Stimulated activated CD4-positive, alpha-beta T cell treated with anti-CD3 and anti-CD28 coated beads, Interleukin-15, amount 100 ng/mL, for 48 hours (primary cell): ENCODE data around the gene ARL5C.
"Not testable (repeated sequence)": the region's sequence is repeated elsewhere in the genome, so short reads cannot be mapped to it uniquely, and the experiment has no call there.

Experiments
- DNase-seq, 2 donors: peaks; one replicate each; pipeline ENCODE4 v3.0.0-alpha.2; 2020; ENCODE audit warnings: low read depth in 2 of 2

The ARL5C gene

DNA sequence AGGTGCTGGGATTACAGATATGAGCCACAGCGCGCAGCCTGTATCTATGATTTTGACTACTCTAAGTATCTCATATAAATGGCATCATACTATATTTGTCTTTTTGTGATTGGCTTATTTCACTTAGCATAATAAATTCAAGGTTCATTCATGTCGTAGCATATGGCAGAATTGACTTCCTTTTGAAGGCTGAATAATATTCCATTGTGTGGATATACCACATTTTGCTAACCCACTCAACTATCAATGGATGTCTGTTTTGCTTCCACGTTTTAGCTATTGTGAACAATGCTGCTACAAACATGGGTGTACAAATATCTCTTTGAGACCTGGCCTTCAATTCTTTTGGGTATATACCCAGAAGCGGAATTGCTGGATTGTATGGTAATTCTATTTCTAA, 24.7 kb downstream of the ARL5C start:
- no peak for DNase-seq

DNA sequence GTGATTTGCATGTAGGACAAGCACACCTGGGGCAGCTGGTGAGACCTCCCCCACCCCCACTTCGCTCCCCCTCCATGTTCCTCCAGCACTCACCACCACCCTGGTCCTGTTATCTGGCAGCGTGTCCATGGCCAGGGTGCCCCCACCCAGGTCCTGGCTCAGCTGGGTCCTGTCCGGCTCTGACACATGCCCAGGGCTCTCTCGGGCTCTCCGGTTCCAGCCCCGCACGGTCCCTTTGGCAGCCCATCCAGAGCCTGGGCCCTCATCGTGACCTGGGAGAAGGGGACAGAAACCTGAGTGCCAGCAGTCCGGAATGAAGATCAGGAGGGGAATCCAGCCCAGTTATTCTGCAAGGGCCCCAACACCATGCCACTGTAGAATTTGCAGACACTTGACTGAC, 26.4 kb downstream of the ARL5C start:
- no peak for DNase-seq

DNA sequence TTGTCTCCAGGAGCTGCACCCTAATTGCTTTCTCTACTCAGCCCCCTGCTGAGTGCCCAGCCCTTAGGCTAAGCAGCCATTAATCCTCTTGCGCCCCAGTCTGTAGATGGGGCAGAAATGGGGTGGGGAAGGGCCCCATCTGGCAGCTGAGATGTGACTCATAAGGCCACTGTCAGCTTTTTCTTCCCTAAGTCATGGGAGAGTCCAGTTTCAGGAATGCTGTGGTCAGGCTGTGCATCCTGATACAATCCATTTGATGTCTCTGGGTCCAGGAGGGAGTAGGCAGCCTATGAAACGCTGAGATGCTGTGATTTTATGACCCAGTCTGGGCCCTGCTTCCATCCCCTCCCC, 26.8 kb downstream of the ARL5C start:
- DNase-seq, result no peak

DNA sequence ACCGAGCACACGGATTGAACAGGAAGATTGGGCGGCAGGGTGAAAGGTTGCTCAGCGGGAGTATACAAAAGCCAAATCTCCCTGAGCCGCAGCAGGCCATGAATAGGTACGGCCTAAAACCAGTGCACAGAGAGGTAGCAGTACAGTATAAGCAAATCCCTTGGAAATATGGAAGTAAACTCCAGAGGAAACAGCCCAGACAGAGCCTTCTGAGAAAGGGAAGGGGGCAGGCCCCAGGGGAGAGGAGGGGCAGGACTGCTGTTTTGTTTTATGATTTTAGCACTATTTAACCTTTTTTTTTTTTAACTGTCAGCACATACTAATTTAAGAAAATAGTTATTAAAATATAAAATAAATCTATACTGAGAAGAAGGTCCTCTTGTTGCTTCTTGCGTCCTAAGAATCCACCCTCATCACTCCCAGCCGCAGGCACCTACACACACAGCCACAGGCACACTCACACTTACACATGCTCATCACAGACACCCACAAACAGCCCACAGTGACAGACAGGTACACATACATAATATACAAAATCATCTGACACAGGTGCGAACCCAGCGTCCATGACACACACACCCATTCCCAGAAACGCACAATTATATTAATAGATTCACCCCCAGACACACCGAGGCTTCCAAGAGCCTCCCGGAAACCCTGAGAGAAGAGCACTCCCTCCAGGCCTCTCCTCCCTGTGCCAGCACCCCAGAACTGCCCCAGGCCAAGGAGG, 27.4 kb downstream of the ARL5C start:
- no peak for DNase-seq

DNA sequence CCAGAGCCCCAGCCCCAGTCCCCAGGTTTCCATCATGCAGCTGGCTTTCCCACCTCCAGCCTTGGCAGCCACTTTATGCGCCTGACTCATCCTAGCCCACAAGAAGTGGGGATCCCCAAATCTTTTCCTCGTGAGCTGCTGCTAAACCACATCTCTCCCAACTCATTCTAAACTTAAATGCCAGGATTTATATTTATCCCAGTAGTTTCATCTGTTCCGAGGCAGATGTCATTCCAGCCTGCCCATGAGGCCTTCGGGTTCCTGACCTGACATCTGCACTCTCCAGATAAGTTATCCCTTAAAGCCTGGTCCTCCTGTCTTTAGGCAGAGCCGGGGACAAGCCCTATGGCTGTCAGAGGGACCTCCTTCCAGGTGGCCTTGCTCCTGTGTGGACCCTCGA, 31.1 kb downstream of the ARL5C start:
- no peak for DNase-seq

DNA sequence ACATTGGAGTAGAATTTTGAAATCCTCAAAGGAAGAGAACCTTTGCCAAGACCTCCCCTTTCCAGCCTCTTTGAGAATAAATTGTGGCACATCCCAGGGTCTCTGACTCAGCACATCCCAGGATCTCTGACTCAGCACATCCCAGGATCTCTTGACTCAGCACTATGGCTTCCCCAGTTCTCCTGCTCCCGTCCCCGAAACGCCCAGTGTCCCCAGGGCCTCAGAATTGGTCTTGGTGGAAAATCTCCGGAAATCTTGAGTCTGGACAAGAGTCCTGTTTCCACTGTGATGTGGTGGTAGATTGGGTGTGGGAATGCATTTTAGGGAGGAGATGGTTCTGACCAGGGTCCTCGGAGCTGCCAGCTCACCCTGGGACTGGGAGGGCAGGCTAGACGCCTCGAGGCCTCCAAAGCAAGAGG, 33.8 kb downstream of the ARL5C start:
- no peak for DNase-seq

DNA sequence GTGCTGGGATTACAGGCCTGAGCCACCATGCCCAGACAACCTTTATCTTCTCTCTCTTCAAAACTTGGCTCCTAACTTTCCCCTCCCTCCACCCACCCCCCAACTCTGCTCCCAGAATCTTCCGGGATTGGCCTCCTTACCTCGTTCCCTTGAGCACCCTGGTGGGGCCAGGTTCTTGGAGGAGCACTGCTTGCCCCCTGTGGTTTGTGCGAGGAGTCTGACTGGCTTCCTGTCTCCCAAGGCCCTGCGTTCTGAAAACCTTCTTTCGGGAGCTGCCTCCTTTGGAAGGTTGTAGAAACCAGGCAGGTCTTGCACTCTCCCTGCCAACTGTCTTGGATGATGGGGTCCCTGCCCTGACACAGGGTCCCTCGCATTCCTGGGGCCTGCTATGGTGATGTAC, 34.3 kb downstream of the ARL5C start:
- DNase-seq, result no peak

DNA sequence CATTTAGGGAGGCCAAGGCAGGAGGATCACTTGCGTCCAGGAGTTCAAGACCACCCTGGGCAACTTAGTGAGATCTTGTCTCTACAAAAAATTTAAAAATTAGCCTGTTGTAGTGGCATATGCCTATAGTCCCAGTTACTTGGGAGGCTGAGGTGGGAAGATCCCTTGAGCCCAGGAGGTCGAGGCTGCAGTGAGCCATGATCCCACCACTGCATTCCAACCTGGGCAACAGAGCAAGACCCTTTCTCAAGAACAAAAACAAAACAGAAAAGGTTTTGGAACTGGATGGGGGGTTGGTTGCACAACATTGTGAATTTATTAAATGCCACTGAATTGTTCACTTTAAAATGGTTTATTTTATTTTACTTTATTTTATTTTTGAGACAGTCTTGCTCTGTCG, 35.8 kb downstream of the ARL5C start:
- no peak for DNase-seq

DNA sequence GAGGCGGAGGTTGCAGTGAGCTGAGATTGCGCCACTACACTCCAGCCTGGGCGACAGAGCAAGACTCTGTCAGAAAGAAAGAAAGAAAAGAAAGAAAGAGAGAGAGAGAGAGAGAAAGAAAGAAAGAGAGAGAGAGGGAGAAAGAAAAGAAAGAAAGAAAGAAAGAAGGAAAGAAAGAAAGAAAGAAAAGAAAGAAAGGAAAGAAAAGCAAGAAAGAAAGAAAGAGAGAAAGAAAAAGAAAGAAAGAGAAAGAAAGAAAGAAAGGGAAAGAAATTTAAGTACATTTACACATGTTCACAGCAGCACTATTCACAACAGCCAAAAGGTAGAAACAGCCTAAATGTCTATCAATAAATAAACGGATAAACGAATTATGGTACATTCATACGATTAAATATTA, 36.4 kb downstream of the ARL5C start:
- not testable (repeated sequence) for DNase-seq

DNA sequence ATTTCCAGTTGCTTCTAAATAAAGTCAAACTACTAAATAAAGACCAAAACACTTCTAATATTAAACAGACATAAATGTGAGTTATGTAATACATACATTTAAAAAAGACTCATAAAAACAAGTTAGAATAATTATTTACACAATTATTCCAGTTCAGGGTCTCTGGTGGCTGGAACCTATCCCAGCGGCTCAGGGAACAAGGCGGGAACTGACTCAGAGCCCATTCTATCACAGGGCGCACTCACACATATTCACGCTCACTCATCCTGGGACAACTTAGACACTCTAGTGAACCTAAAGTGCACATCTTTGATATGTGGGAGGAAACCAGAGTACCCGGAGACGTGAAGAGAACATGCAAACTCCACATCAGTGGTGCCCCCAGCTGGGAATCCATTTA, 39.5 kb downstream of the ARL5C start:
- no peak for DNase-seq

DNA sequence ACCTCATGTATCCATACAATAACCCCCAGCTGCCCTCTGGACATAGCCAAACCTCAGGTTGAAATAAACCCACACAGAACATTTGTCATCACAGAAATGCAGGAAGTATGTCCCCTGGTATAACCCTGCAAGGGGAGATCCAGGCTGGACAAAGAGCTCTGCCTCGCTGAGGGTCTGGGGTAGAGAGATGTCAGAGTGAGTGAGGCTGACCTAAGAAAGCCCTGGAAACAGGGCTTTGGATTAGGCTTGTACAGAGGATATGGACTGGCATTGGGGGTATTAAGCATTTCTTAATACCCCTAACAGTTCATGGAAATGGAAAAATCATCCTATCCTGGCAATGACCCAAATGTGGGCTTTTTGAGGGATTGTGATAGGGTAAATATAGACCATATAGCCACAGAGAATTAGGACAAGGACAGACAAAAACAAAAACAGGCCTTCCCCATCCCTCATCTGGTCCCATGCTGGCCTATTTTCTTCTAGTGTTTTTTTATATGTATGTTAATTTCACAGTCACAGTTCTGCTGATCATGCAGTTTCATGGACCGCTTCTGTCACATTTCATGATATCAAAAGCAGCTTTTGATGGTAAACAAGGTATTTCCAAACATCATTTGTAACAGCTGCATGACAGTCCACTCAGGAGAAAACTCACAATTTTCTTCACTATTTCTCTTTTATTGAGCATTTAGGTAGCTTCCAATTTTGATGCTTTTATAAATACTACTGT, 40.7 kb downstream of the ARL5C start:
- no peak for DNase-seq

DNA sequence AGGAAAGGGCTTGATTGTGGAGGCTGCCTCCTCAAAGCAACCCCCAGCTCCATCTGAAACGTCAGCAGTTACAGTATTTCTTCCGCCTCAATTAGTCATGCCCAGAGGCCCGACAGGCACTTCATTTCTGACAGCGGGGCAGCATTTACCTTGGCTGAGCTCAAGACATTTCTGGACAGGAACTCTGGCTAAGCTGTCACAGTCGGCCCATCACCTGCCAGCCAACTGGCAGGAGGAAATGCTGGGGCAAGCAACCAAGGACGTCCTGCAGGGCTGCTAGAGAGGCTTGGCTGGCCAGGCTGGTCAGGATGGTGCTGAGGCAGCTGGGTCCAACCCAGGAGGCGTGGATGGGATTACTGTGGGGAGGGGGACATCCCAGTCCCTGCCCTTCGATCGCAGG, 42.3 kb downstream of the ARL5C start:
- DNase-seq, result no peak

DNA sequence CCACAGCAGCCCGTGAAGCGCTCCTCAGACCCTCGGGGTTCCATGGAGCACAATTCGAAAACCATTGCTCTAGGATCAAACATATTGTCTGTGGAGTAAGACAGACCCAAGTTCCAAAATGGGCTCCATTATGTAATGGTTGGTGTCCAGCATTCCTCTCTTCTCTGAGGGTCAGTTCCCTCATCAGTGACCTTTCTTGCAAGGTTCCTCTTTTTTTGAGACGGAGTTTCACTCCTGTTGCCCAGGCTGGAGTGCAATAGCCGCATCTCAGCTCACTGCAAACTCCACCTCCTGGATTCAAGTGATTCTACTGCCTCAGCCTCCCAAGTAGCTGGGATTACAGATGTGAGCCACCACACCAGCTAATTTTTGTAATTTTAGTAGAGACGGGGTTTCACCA, 43.0 kb downstream of the ARL5C start:
- no peak for DNase-seq

DNA sequence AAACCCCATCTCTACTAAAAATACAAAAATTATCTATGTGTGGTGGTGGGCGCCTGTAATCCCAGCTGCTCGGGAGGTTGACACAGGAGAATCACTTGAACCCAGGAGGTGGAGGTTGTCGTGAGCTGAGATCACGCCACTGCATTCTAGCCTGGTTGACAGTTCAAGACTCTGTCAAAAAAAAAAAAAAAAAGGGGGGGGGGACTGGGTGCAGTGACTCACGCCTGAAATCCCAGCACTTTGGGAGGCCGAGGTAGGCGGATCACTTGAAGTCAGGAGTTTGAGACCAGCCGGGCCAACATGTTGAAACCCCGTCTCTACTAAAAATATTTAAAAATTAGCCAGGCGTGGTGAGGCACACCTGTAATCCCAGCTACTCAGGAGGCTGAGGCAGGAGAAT, 44.0 kb downstream of the ARL5C start:
- DNase-seq, result not testable (repeated sequence)

DNA sequence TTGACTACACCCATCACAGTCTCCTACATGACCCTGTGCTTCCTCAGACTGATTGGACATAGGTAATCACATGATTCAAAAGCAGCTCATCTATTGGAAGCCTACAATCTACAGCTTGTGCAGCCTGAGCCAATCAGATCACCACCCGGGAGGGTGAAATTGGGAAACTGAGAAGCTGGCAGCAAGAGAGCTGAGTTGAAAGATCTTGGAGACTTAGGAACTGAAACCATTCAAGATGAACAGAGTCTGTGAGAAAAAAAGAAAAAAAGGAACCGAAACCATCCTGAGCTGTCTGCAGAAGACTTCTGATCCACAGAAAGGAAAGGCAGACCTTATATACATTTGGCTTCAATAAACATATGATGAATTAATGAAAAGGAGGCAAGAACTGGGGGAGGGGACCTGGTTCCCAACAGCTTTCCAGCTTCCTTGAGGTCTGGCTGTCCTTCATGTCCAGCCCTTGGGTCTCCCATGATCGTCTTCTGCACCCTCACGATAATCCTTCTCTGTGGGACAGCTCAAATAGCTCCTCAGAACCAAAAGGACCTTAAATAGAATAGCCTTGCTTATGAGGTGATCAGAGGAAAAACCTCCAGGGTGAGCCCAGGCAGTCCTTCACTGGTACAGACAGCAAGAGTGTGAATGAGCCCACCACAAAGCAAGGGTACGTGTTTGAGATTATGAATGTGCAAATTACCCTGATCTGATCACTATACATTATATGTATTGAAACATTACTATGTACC, 47.1 kb downstream of the ARL5C start:
- DNase-seq, result no peak

DNA sequence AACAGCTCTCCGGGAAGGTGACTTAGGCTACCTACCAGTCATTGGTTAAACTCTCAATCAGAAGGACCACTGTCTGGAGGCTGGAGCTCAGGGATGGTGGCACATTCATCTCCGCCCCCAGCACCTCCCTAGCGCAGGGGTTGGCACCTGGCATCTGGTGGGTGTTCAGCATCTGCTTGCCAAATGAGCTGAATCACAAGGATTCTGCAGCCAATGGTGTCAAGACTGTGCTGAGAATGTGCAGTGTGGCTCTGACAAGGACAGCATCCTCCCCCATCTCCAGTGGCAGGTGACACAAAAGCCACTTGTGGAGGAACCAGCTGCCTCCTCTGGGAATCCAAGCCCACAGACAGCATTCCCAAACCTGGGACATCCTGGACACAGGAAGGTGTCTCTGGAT, 49.7 kb downstream of the ARL5C start:
- DNase-seq, result no peak

DNA sequence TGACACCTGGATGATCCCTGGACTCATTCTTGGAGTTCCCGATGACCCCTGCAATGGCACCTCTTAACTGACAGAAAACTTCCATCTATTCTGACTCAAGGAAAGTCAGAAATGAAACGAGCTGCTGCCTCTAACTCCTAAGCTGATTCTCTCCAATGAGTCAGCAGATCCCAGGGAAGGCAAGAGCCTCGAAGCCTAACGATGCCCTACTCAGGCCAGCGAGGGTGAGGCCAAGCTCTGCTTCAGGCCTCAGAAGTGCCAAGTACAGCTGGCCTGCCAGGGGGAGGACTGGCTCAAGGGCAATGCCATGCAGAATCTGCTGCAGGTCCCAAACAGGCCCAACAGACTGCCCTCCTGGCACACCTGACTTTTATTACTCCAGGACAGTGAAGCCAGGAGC, 50.8 kb downstream of the ARL5C start:
- no peak for DNase-seq

DNA sequence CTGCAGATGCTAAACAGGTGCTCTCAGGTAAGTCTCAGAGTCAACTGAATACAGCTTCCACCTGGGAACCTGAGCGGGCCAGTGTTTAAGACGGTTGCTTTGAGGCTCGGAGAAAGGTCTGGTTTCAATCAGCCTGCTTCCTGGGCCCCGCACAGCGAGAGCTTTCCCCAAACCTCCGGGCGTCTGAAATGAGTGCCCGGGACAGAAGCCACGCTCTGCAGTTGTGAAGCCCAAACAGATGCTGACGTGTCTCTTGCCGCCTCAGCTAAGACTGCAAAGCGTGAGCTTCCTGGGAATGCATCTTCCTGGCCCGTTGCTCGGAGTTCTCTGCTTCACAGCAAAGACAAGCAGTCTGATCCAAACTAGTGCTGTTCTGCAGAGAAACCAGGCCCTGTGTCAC, 51.2 kb downstream of the ARL5C start:
- DNase-seq, result no peak

DNA sequence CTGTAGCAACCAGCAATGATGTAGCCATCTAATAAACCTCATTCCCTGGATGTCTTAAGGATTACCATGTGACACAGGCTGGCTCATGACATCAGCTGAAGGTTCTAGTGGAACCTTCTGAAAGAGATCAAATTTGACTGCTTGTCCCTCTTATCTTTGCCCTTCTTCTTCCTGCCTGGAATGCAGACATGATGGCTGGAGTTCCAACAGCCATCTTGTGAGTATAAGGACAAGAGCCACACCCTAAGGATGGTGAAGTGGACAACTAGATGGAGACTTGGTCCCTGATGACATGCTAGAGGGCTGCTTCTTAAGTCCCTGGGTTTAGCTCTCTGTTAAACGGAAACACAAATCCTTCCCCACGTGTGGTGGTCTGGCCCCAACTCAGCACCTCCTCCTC, 52.1 kb downstream of the ARL5C start:
- no peak for DNase-seq

DNA sequence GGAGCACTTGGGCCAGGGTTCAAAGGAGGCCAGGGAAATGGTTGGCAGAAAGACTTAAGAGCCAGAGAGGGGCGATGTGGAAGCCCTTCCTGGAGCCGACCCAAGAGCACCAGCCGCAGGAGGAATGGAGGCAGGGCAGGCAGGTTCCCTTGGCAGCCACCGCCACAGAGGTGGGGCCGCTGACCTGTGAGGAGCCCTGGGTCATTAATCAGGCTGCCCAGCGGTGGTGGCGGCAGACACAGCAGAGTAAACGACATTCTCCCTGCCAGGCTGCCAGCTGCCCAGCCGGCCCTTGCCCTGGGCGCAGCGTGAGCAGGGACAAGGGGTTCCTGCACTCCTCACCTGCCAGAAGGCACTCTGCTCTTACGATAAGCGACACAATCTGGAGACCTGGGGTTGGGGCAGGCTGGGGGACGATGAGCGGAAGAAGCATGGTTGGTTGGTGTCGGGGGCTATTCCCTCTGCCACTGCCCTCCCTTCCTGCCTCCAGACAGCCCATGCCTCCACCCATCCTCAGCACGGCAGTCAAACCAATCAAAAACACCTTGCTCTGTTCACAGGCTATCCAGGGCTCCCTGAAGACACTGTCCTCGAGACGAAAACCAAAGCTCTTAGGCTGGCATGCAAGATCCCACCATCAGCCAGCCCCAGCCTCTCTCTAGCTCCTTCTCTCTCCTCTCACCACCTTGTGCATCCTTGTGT, 55.4 kb downstream of the ARL5C start:
- DNase-seq, result no peak

DNA sequence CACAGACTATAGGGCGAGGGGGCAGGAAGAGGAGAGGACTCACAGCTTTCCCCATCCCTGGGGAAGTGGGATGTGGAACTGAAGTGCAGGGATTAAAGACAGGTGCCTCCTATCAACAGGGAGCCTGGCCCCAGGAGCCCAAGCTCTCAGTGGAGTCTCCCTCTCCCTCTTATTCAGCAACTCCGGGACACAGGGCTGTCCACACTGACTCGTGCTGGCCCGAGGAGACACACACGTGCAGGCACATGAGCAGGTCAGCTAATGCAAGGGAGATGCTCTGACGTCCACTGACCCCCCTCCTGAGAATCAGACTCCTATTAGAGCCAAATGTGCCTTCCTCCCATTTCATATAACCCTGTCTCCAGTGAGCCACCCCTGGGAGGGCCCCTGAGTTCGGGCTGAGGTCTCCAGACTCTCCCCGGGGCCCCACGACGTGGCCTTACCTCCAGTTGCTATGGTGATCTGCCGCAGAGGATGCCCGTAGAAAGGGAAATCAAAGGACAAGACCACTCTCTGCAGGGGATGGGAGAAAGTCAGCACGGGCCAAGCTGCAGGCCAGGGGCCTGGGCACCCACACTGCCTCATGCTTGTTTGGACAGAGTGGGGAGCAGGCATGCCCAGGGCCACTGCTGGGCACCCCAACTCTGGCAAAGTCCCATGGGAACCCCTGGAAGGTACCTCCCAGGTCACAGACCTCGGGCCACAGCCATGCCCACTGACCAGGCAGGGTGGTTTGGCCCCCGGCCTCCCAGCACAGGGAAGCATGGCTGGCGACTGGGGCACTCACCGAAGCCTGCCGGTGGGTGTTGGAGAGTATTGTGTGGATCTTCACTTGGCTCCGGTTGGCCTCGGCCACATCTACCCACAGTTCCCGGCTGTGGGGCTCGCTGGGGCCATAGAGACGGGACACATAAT, 57.2 kb downstream of the ARL5C start:
- DNase-seq, result no peak
